ENCODE data around the gene NTMT1.

Gene NTMT1

DNA sequence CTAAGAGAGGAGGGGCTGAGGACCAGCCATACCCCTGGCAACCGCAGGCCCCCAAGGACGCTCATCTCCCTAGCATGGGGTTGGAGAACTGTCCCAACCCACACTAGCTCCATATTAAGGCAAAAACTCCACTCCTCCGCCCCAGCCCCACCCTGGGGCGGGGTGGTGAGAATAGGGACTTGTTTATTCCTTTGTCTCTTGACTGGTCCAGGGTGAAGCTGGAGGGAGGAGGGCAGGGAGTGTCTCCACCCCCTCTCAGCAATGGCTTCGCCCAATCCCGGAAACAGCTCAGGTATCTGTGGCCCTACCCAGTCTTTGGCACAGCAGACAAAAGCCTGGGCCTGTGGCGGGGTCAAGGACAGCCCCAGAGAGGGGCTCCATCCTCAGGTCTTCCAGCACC, 56.4 kb downstream of the NTMT1 start:
- Histone ChIP-seq H3K9me3 (ENCODE audit: insufficient read depth, low read length) (no peaks in the 10 kb centered on the region), H2AFZ (ENCODE audit: low read depth, low read length) (no peak overlapping the region), H3K27me3 (ENCODE audit: low read depth, low read length) (no peaks in the 10 kb centered on the region), H3K27ac (ENCODE audit: low read length) (no peak overlapping the region), H3K9ac (ENCODE audit: low read length) (no peak overlapping the region), H3K79me2 (ENCODE audit: low read length) (no peaks in the 10 kb centered on the region), H4K20me1 (ENCODE audit: insufficient read depth, low read length) (no peaks in the 10 kb centered on the region), H3K4me2 (ENCODE audit: low read length) (no peak overlapping the region), H3K36me3 (replicated peaks; ENCODE audit: low read depth, low read length) (no peaks in the 10 kb centered on the region), H3K4me3 (ENCODE audit: low read length) (no peak overlapping the region), H3K4me1 (ENCODE audit: low read length) (no peaks in the 10 kb centered on the region)
- TF ChIP-seq, protein P1, sequence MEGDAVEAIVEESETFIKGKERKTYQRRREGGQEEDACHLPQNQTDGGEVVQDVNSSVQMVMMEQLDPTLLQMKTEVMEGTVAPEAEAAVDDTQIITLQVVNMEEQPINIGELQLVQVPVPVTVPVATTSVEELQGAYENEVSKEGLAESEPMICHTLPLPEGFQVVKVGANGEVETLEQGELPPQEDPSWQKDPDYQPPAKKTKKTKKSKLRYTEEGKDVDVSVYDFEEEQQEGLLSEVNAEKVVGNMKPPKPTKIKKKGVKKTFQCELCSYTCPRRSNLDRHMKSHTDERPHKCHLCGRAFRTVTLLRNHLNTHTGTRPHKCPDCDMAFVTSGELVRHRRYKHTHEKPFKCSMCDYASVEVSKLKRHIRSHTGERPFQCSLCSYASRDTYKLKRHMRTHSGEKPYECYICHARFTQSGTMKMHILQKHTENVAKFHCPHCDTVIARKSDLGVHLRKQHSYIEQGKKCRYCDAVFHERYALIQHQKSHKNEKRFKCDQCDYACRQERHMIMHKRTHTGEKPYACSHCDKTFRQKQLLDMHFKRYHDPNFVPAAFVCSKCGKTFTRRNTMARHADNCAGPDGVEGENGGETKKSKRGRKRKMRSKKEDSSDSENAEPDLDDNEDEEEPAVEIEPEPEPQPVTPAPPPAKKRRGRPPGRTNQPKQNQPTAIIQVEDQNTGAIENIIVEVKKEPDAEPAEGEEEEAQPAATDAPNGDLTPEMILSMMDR (IDR thresholded peaks at IDR 0.05; ENCODE audit: low read depth, low read length): no peak
- no peak for TF ChIP-seq EZH2phosphoT487 (IDR thresholded peaks at IDR 0.05; ENCODE audit: low read depth)

GRCh38 chr9:129685220-129685932, 59.4 kb downstream of the NTMT1 start:
- H3K4me2 ChIP-seq (ENCODE audit: low read length): no peak overlapping the region
- H3K79me2 ChIP-seq (ENCODE audit: low read length): no peaks in the 10 kb centered on the region
- no peak overlapping the region for H3K4me3 ChIP-seq (ENCODE audit: low read length)
- H2AFZ ChIP-seq (ENCODE audit: low read depth, low read length): no peak overlapping the region
- H3K36me3 ChIP-seq (replicated peaks; ENCODE audit: low read depth, low read length): no peaks in the 10 kb centered on the region
- TF ChIP-seq EZH2phosphoT487 (IDR thresholded peaks at IDR 0.05; ENCODE audit: low read depth): no peak
- TF ChIP-seq, protein P1 (IDR thresholded peaks at IDR 0.05; ENCODE audit: low read depth, low read length): no peak
- H3K4me1 ChIP-seq (ENCODE audit: low read length): no peaks in the 10 kb centered on the region
- no peaks in the 10 kb centered on the region for H4K20me1 ChIP-seq (ENCODE audit: insufficient read depth, low read length)
- H3K9ac ChIP-seq (ENCODE audit: low read length): no peak overlapping the region
- no peaks in the 10 kb centered on the region for H3K27me3 ChIP-seq (ENCODE audit: low read depth, low read length)
- H3K27ac ChIP-seq (ENCODE audit: low read length): no peak overlapping the region
- no peaks in the 10 kb centered on the region for H3K9me3 ChIP-seq (ENCODE audit: insufficient read depth, low read length)
